H1 (cell line): Measurements from ENCODE around the gene CD151.

Experiments
- POLR2A ChIP-seq, 2 experiments: IDR thresholded peaks; 1 replicate in 1 of 2; 2 replicates in 1 of 2; pipeline ENCODE4 v1.6.1; 2011; ENCODE audit warnings: low read depth in 2 of 2, low read length in 2 of 2, mild to moderate bottlenecking in 2 of 2; ENCODE audit errors: control extremely low read depth in 1 of 2
- TAF1 ChIP-seq: IDR thresholded peaks from 2 replicates; pipeline ENCODE4 v1.6.1; 2011; ENCODE audit warnings: mild to moderate bottlenecking, low read depth, low read length
- TF ChIP-seq, protein P1 (sequence below): IDR thresholded peaks from 2 replicates; pipeline ENCODE4 v1.6.1; 2012; ENCODE audit warnings: inconsistent platforms
- TF ChIP-seq, protein P2 (sequence below), 3 experiments: IDR thresholded peaks; 1 replicate in 2 of 3; 2 replicates in 1 of 3; pipeline versions ENCODE4 v1.5.1 to v1.6.1; 2011; ENCODE audit warnings: low read length in 3 of 3, mild to moderate bottlenecking in 3 of 3, inconsistent platforms in 2 of 3, low read depth in 1 of 3, moderate library complexity in 1 of 3; ENCODE audit not compliant: insufficient read depth in 1 of 3; ENCODE audit errors: control extremely low read depth in 1 of 3

DNA sequence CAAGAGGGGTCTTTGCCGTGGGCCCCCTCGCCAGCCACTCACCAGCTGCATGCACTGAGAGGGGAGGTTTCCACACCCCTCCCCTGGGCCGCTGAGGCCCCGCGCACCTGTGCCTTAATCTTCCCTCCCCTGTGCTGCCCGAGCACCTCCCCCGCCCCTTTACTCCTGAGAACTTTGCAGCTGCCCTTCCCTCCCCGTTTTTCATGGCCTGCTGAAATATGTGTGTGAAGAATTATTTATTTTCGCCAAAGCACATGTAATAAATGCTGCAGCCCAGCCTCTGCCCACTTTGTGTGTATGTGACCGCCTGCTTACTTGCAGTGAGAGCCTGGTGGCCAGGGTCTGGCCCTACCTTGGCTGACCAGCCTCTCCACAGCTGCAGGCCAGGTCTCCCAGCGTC lies 7.8 kb upstream of the CD151 start:
- TF ChIP-seq, protein P1, sequence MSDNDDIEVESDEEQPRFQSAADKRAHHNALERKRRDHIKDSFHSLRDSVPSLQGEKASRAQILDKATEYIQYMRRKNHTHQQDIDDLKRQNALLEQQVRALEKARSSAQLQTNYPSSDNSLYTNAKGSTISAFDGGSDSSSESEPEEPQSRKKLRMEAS, result no peak
- TF ChIP-seq POLR2A (IDR thresholded peaks at IDR 0.05; ENCODE audit: control extremely low read depth in 1 of 2, low read depth in 2 of 2, low read length in 2 of 2) (no peak), TAF1 (no peak)
- TF ChIP-seq, protein P2, sequence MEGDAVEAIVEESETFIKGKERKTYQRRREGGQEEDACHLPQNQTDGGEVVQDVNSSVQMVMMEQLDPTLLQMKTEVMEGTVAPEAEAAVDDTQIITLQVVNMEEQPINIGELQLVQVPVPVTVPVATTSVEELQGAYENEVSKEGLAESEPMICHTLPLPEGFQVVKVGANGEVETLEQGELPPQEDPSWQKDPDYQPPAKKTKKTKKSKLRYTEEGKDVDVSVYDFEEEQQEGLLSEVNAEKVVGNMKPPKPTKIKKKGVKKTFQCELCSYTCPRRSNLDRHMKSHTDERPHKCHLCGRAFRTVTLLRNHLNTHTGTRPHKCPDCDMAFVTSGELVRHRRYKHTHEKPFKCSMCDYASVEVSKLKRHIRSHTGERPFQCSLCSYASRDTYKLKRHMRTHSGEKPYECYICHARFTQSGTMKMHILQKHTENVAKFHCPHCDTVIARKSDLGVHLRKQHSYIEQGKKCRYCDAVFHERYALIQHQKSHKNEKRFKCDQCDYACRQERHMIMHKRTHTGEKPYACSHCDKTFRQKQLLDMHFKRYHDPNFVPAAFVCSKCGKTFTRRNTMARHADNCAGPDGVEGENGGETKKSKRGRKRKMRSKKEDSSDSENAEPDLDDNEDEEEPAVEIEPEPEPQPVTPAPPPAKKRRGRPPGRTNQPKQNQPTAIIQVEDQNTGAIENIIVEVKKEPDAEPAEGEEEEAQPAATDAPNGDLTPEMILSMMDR (IDR thresholded peaks at IDR 0.05; ENCODE audit: control extremely low read depth in 1 of 3, insufficient read depth in 1 of 3, low read depth in 1 of 3, low read length in 3 of 3), result no peak
